Subcutaneous abdominal adipose tissue (tissue), 5 donors: ENCODE measurements around the gene SAMD4A.

ENCODE experiments used
- H3K27ac ChIP-seq: one replicate; pipeline ENCODE4 v1.7.0; 2013; ENCODE audit warnings: low read depth, mild to moderate bottlenecking, inconsistent platforms, low read length, moderate library complexity
- H3K27me3 ChIP-seq, 5 donors: one replicate each; pipeline ENCODE4 v1.7.0; 2013; ENCODE audit warnings: low read length in 5 of 5, inconsistent platforms in 1 of 5; ENCODE audit not compliant: control insufficient read depth in 5 of 5, insufficient read depth in 4 of 5
- H3K36me3 ChIP-seq, 5 donors: one replicate each; pipeline ENCODE4 v1.7.0; 2013; ENCODE audit warnings: low read length in 5 of 5; ENCODE audit not compliant: control insufficient read depth in 5 of 5, insufficient read depth in 5 of 5
- H3K4me1 ChIP-seq, 5 donors: one replicate each; pipeline ENCODE4 v1.7.0; 2013; ENCODE audit warnings: low read length in 5 of 5, mild to moderate bottlenecking in 3 of 5, moderate library complexity in 1 of 5; ENCODE audit not compliant: control insufficient read depth in 5 of 5, insufficient read depth in 5 of 5
- H3K4me3 ChIP-seq, 5 donors: one replicate each; pipeline ENCODE4 v1.7.0; 2013; ENCODE audit warnings: low read length in 5 of 5, low read depth in 1 of 5
- H3K9ac ChIP-seq, 5 donors: one replicate each; pipeline ENCODE4 v1.7.0; 2013; ENCODE audit warnings: low read length in 5 of 5, mild to moderate bottlenecking in 4 of 5, moderate library complexity in 3 of 5
- H3K9me3 ChIP-seq, 5 donors: one replicate each; pipeline ENCODE4 v1.7.0; 2013; ENCODE audit warnings: low read length in 5 of 5; ENCODE audit not compliant: control insufficient read depth in 5 of 5
- donor health status: healthy.
- donor health status: healthy.
- donor health status: healthy.
- donor health status: healthy.
- donor health status: healthy.

The SAMD4A gene

GRCh38 chr14:54725998-54726397 lies 159.1 kb downstream of the SAMD4A start:
- H3K27ac ChIP-seq = no peak overlapping the region
- no peak overlapping the region for H3K4me3 ChIP-seq
- no peaks in the 10 kb centered on the region for H3K27me3 ChIP-seq
- H3K9me3 ChIP-seq = no peaks in the 10 kb centered on the region
- no peaks in the 10 kb centered on the region for H3K36me3 ChIP-seq
- no peak overlapping the region for H3K9ac ChIP-seq
- H3K4me1 ChIP-seq = peaks cover 4 to 35% (median 26%) of the 10 kb centered on the region in 5 donors

DNA sequence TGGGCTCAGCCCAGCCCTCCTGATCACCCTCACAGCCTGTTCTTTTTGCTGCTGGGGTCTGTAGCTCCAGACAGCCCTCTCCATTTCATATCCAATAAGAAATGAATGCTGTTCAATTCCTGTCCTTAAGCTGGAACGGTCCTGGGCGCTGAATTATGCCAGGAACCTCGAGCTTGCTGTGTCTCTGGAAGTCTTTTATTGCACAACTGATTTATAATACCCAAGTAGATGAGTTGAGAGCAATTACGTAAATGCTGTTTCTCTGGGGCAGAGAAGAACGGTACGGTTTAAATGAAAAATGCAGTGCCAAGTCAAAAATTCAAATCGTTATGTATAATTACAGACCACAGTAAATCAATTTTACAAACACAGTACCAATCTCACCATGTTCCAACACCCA lies 161.0 kb downstream of the SAMD4A start:
- no peaks in the 10 kb centered on the region for H3K36me3 ChIP-seq
- H3K9me3 ChIP-seq = no peaks in the 10 kb centered on the region
- peaks cover 4 to 36% (median 30%) of the 10 kb centered on the region in 5 donors for H3K4me1 ChIP-seq
- H3K27ac ChIP-seq = peak overlapping the region; percentile 96
- peak overlapping the region in 3 of 5 donors; percentile 7 to 38 (median 19) for H3K4me3 ChIP-seq
- no peaks in the 10 kb centered on the region for H3K27me3 ChIP-seq
- H3K9ac ChIP-seq = peak overlapping the region in 2 of 5 donors; percentile 57 to 74

GRCh38 chr14:54728700-54729527 lies 162.0 kb downstream of the SAMD4A start:
- Histone ChIP-seq H3K9ac (peak overlapping the region in 1 of 5 donors; percentile 73), H3K4me3 (no peak overlapping the region), H3K4me1 (peaks cover 4 to 36% (median 30%) of the 10 kb centered on the region in 5 donors), H3K27ac (peak overlapping the region; percentile 96), H3K9me3 (no peaks in the 10 kb centered on the region), H3K36me3 (no peaks in the 10 kb centered on the region), H3K27me3 (no peaks in the 10 kb centered on the region)

DNA sequence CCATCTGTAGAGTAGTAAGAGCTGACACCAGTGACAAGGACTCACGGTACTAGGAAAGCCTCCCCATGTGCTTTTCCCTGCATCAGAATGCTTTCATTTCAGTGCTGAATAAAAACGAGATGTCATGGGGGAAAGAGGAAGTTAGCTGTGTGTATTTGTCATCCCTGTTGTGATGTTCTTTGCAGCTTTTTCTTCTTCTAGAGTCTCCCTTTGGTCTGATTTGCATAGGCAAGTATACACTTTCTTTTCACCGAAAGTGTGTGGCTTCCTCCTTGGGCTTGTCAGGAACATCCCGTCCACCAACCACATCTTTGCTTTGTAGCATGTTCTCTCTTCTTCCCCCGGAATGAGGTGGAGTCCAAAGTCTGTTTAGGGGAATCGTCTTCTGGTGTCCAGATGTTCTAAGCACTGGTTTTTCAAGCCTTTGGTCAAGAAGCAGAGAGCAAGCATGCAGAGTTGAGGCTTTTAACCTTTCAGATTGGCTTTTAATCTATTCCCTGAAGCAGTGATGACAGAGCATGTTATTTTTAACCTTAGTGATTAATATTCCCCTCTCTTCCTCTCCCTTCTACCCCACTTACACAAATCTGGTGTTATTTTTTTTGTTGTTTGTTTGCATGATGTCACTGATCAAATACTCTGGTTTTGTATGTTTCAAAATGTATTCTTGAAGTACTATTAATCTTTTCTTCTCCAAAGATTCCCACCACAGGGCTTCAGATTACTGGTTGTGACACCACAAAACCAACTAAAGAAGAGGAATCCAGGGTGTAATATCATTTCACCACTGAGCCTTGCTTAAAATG lies 163.4 kb downstream of the SAMD4A start:
- Histone ChIP-seq H3K27ac (peak overlapping the region; percentile 96), H3K9me3 (no peaks in the 10 kb centered on the region), H3K4me3 (peak overlapping the region in 4 of 5 donors; percentile 27 to 59 (median 50)), H3K4me1 (peaks cover 4 to 36% (median 30%) of the 10 kb centered on the region in 5 donors), H3K36me3 (no peaks in the 10 kb centered on the region), H3K9ac (peak overlapping the region in 3 of 5 donors; percentile 57 to 78 (median 57)), H3K27me3 (no peaks in the 10 kb centered on the region)

DNA sequence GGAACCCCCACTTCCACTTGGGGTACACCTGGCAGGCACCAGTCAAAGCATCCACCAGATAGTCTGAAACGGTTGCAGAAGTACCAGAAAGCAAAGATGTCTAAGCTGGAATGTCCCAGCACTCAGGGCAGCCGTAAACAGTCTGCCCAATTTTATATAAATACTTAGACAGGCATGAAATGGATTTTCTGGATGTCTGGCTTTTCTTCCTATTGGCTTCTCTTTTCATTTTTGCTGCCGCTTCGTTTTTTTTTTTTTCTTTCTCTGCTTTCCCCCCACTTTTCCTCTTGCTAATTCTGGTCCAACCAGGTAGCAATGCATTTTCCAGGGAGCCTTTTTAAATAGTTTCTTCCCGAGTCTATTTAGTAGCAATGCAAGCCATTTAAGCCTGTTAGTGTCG lies 168.0 kb downstream of the SAMD4A start:
- Histone ChIP-seq H3K9ac (no peak overlapping the region), H3K27ac (no peak overlapping the region), H3K9me3 (no peaks in the 10 kb centered on the region), H3K4me1 (peaks cover 4 to 20% (median 15%) of the 10 kb centered on the region in 5 donors), H3K27me3 (no peaks in the 10 kb centered on the region), H3K36me3 (no peaks in the 10 kb centered on the region), H3K4me3 (no peak overlapping the region)

DNA sequence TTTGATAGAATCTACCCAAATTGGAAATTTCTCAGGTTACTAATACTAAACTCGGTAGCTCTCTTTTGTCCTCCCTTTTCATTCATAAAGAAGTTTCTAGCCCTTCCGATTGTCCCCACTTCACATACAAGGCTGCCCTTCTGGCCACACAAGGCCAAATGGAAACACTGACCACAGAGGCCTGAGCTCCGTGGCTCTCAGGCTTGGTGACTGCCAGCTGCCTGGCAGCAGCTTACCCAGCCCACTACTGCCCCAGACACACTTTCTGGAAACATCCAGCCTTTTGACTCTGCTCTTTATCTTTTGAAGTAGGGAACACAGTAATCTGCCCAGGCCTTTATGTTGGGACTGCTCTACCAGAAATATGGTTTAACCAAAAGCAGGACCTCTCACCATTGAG lies 168.5 kb downstream of the SAMD4A start:
- Histone ChIP-seq H3K9ac (no peak overlapping the region), H3K27me3 (no peaks in the 10 kb centered on the region), H3K36me3 (peaks cover 0 to 2% (median 0%) of the 10 kb centered on the region in 5 donors), H3K9me3 (no peaks in the 10 kb centered on the region), H3K27ac (no peak overlapping the region), H3K4me3 (no peak overlapping the region), H3K4me1 (peaks cover 0 to 16% (median 12%) of the 10 kb centered on the region in 5 donors)

DNA sequence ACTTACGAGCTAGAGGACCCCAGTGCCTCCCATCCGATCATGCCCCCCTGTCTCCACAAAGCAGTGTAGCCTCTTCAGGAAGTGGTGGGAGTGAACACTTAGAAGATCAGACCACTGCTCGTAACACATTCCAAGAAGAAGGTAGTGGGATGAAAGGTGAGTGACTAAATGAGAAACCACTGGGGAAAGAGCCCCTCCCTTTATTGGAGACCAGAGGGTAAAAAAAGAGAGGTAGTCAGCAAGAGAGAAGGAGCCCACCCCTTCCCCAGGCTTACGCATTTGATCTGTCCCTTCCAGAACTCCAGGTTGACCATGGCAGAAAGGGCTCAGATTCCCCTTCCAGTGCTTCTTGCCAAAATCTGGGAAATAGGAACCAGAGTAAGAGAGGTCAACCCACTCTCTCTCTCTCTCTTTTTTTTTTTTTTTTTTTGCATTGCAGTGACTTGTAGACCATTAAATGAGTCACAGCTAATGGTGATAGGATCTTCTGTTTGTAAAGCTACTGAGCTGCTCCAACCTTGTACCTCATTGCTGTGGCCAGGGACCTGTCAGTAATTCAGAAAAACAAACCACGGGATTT lies 170.3 kb downstream of the SAMD4A start:
- H3K4me1 ChIP-seq = peaks cover 0 to 11% (median 6%) of the 10 kb centered on the region in 5 donors
- H3K27ac ChIP-seq = no peak overlapping the region
- no peaks in the 10 kb centered on the region for H3K27me3 ChIP-seq
- H3K4me3 ChIP-seq = no peak overlapping the region
- H3K36me3 ChIP-seq = peaks cover 0 to 5% (median 0%) of the 10 kb centered on the region in 5 donors
- H3K9ac ChIP-seq = no peak overlapping the region
- no peaks in the 10 kb centered on the region for H3K9me3 ChIP-seq

DNA sequence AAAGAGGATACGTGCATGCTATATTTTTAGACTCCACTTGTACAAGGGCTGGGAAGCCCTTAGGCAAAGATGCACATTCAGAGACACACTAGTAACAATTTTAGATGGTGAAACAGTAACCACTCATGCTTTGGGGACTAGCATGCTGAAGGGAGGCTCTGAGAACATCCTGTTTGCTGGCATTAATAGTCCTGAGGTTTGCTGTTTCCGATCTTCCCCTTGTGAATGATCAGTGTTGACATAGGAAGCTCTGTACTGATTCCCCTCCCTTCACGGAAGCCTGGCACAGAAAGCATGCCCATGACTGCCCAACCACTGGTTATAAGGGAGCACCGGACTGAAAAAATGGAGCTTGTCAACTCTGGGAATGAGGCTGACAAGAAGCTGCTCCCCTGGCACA lies 171.1 kb downstream of the SAMD4A start:
- H3K9me3 ChIP-seq = no peaks in the 10 kb centered on the region
- H3K27ac ChIP-seq = no peak overlapping the region
- no peaks in the 10 kb centered on the region for H3K27me3 ChIP-seq
- peaks cover 0 to 11% (median 6%) of the 10 kb centered on the region in 5 donors for H3K4me1 ChIP-seq
- H3K9ac ChIP-seq = no peak overlapping the region
- H3K4me3 ChIP-seq = no peak overlapping the region
- peaks cover 0 to 5% (median 0%) of the 10 kb centered on the region in 5 donors for H3K36me3 ChIP-seq

GRCh38 chr14:54739514-54739913 lies 172.6 kb downstream of the SAMD4A start:
- Histone ChIP-seq H3K9me3 (no peaks in the 10 kb centered on the region), H3K4me3 (no peak overlapping the region), H3K4me1 (peaks cover 0 to 13% (median 6%) of the 10 kb centered on the region in 5 donors), H3K27me3 (no peaks in the 10 kb centered on the region), H3K36me3 (peaks cover 0 to 13% (median 0%) of the 10 kb centered on the region in 5 donors), H3K27ac (no peak overlapping the region), H3K9ac (no peak overlapping the region)
